Measurements from ENCODE around the gene LDLRAP1.

The LDLRAP1 gene

DNA sequence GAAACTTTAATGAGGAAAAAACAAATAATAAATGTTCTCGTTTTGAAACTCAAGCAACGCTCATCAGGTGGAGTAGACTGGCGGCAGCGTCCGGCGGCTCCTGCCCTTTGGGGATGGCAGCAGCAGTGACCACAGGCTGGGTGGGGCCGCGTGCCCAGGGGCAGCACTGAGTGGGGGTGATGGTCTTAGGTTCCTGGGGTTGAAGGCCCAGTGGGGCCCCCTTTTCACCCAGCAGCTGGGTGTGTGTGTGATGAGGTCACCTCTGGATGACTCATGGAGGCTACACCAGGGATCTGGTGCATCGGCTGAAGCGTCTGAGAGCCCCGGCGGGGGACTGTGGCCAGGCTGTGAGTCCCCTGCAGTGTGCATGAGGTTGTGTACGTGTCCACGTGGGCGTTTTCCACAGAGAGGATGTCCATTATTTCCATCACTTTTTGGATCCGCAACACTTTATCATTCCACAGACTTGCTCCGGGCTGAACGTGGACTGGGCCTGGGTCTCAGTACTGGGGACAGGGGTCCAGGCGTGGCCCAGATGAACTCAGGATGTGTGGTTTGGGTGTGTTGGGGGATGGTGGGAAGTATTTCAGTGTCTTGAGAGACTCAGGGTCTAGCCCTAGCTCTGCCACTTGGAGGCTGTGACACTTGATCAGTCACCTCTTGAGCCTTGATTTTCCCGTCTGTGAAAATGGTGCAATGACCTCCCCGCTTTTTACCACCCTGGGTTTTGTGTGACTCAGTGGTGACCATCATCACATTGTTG is 25.6 kb downstream of the LDLRAP1 start:
- TF ChIP-seq, protein P1, sequence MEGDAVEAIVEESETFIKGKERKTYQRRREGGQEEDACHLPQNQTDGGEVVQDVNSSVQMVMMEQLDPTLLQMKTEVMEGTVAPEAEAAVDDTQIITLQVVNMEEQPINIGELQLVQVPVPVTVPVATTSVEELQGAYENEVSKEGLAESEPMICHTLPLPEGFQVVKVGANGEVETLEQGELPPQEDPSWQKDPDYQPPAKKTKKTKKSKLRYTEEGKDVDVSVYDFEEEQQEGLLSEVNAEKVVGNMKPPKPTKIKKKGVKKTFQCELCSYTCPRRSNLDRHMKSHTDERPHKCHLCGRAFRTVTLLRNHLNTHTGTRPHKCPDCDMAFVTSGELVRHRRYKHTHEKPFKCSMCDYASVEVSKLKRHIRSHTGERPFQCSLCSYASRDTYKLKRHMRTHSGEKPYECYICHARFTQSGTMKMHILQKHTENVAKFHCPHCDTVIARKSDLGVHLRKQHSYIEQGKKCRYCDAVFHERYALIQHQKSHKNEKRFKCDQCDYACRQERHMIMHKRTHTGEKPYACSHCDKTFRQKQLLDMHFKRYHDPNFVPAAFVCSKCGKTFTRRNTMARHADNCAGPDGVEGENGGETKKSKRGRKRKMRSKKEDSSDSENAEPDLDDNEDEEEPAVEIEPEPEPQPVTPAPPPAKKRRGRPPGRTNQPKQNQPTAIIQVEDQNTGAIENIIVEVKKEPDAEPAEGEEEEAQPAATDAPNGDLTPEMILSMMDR (IDR thresholded peaks at IDR 0.05; ENCODE audit: insufficient read depth, low read length) = no peak
- TF ChIP-seq POLR2AphosphoS5 (IDR thresholded peaks at IDR 0.05; ENCODE audit: low read depth) = 0 out of 2 replicates have a peak, but pooled peaks have one; percentile 26
- TF ChIP-seq GABPA (IDR thresholded peaks at IDR 0.05; ENCODE audit: low read depth) = no peak
- TF ChIP-seq, protein P2, sequence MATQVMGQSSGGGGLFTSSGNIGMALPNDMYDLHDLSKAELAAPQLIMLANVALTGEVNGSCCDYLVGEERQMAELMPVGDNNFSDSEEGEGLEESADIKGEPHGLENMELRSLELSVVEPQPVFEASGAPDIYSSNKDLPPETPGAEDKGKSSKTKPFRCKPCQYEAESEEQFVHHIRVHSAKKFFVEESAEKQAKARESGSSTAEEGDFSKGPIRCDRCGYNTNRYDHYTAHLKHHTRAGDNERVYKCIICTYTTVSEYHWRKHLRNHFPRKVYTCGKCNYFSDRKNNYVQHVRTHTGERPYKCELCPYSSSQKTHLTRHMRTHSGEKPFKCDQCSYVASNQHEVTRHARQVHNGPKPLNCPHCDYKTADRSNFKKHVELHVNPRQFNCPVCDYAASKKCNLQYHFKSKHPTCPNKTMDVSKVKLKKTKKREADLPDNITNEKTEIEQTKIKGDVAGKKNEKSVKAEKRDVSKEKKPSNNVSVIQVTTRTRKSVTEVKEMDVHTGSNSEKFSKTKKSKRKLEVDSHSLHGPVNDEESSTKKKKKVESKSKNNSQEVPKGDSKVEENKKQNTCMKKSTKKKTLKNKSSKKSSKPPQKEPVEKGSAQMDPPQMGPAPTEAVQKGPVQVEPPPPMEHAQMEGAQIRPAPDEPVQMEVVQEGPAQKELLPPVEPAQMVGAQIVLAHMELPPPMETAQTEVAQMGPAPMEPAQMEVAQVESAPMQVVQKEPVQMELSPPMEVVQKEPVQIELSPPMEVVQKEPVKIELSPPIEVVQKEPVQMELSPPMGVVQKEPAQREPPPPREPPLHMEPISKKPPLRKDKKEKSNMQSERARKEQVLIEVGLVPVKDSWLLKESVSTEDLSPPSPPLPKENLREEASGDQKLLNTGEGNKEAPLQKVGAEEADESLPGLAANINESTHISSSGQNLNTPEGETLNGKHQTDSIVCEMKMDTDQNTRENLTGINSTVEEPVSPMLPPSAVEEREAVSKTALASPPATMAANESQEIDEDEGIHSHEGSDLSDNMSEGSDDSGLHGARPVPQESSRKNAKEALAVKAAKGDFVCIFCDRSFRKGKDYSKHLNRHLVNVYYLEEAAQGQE (IDR thresholded peaks at IDR 0.05; ENCODE audit: insufficient replicate concordance, low read depth) = no peak
- TF ChIP-seq SPI1 (IDR thresholded peaks at IDR 0.05; ENCODE audit: borderline replicate concordance, low read depth) = no peak
- DNase-seq (ENCODE audit: low read depth in 1 of 2, low spot score in 1 of 2) = no peak
- Histone ChIP-seq H3K4me3 (replicated peaks; ENCODE audit: insufficient read depth, low read length) (no peak overlapping the region), H3K27ac (replicated peaks) (no peak overlapping the region), H3K27me3 (ENCODE audit: insufficient read depth, poor library complexity, severe bottlenecking) (no peaks in the 10 kb centered on the region)

DNA sequence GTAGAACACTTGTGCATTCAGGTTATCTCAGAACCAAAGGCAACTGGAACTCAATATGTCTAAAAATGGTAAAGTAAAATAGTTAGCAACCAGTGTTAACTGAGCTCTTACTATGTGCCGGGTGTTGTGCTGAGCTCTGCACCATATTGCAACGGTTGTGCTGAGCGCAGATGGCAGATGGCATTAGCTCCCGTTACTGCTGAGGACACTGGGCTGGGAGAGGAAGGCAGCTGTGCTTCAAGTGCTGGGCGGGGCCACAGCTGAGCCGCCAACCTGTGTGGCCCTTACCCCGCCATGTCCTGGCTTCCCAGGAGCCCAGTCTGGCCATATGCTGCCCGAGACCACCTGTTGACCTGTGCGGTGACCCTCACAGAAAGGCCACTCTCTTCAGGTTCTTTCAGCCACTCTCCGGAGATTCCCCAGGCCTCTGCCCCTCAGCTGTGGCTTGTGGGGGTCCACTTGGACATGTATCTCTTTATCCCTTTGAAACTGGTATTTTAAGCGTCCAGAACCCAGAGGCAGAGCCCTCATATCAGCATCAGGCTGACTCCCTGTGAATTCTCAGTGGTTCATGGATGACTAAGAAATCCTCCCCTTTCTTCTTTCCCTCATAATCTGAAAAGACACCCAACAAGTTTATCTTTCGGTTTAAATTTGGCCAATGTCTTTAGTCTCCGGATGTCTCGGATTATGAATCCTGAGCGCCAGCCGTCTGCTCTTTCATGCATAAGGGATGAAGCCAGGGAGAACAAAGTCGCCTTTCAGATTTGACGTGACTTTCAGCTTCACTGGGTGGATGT is 26.4 kb downstream of the LDLRAP1 start:
- H3K27ac ChIP-seq (replicated peaks) = no peak overlapping the region
- TF ChIP-seq, protein P2 (IDR thresholded peaks at IDR 0.05; ENCODE audit: insufficient replicate concordance, low read depth) = no peak
- TF ChIP-seq POLR2AphosphoS5 (IDR thresholded peaks at IDR 0.05; ENCODE audit: low read depth) = 0 out of 2 replicates have a peak, but pooled peaks have one; percentile 4
- DNase-seq (ENCODE audit: low read depth in 1 of 2, low spot score in 1 of 2) = no peak
- H3K4me3 ChIP-seq (replicated peaks; ENCODE audit: insufficient read depth, low read length) = no peak overlapping the region
- H3K27me3 ChIP-seq (ENCODE audit: insufficient read depth, poor library complexity, severe bottlenecking) = no peaks in the 10 kb centered on the region

DNA sequence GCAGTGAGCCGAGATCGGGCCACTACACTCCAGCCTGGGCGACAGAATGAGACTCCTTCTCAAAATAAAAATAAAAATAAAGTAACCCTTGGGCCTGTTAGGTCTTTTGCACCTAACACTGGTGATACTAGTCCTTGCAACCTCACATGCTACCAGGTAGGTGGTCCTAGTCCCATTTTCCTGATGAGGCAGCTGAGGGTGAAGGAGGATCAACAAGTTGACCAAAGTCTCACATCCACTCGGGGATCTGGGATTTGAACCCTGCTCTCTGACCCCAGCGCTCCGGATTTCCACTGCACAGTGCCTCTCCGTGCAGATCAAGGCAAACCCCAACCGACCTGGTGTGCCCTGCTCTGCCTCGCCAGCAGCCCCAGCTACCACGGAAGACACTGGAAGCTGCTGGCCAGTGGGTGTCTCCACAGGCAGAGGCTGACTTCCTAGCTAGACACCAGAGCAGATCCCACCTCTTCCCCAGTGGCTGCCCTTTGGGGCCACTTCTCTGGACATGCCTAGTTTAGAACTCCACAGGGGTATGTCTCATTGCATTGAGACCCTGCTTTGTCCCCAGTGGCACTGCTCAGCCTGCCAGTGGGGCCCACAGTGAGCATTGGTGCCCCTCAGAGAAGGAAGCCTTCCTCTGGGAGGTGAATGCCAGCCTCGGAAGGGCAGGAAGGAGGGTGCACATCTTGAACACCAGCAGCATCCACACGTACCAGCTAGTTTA is 27.6 kb downstream of the LDLRAP1 start:
- no peak for TF ChIP-seq GABPA (IDR thresholded peaks at IDR 0.05; ENCODE audit: low read depth)
- no peak for TF ChIP-seq POLR2AphosphoS5 (IDR thresholded peaks at IDR 0.05; ENCODE audit: low read depth)
- TF ChIP-seq, protein P1 (IDR thresholded peaks at IDR 0.05; ENCODE audit: insufficient read depth, low read length) = no peak
- Histone ChIP-seq H3K4me3 (replicated peaks; ENCODE audit: insufficient read depth, low read length) (no peak overlapping the region), H3K27ac (replicated peaks) (no peak overlapping the region)

DNA sequence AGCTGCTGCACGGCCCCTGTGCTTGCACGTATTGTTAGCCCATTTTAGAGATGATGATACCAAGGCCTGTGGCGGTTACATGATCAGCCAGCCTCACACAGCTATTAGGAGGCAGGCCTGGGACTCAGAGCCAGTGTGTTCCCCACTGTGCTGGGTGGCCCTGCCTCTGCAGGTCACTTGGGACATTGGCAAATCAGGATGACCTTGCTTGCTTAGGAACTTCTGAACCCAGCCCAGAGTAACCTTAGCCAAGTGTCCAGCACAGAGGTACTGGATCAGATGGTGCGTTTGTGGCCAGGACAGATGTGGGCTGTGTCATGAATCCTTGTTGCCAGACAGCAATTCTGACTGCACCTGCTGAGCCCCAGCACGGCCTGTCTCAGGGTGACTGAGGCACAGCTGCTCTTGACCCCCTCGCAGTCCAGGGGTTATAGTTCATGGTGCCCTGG is 28.1 kb downstream of the LDLRAP1 start:
- Histone ChIP-seq H3K27me3 (ENCODE audit: insufficient read depth, poor library complexity, severe bottlenecking) (no peaks in the 10 kb centered on the region), H3K27ac (replicated peaks) (no peak overlapping the region), H3K4me3 (replicated peaks; ENCODE audit: insufficient read depth, low read length) (no peak overlapping the region)
- no peak for TF ChIP-seq POLR2AphosphoS5 (IDR thresholded peaks at IDR 0.05; ENCODE audit: low read depth)
- no peak for TF ChIP-seq SPI1 (IDR thresholded peaks at IDR 0.05; ENCODE audit: borderline replicate concordance, low read depth)
- TF ChIP-seq, protein P2 (IDR thresholded peaks at IDR 0.05; ENCODE audit: insufficient replicate concordance, low read depth) = no peak
- no peak for TF ChIP-seq GABPA (IDR thresholded peaks at IDR 0.05; ENCODE audit: low read depth)
- TF ChIP-seq, protein P1 (IDR thresholded peaks at IDR 0.05; ENCODE audit: insufficient read depth, low read length) = no peak
- DNase-seq (ENCODE audit: low read depth in 1 of 2, low spot score in 1 of 2) = no peak

More for the DNA sequence above, 27.6 kb downstream of the LDLRAP1 start:
- no peak for DNase-seq (ENCODE audit: low read depth in 1 of 2, low spot score in 1 of 2)
- no peaks in the 10 kb centered on the region for H3K27me3 ChIP-seq (ENCODE audit: insufficient read depth, poor library complexity, severe bottlenecking)

Measured in HL-60 (cell line).